OCI-LY3 (cell line): ENCODE results near the gene TDRKH.

Experiments
- EZH2phosphoT487 ChIP-seq: fragments of 200-600 bp; shearing (Covaris generic); IDR thresholded peaks from 2 replicates; pipeline ENCODE4 v1.6.1; 2018; ENCODE audit warnings: antibody characterized with exemption, mixed run types, low read depth
- TF ChIP-seq, protein P1 (sequence below): fragments of 200-600, 300-600 bp; sonication (generic); IDR thresholded peaks from 2 replicates; pipeline ENCODE4 v1.5.1; 2014; ENCODE audit warnings: antibody characterized with exemption, low read length, low read depth

DNA sequence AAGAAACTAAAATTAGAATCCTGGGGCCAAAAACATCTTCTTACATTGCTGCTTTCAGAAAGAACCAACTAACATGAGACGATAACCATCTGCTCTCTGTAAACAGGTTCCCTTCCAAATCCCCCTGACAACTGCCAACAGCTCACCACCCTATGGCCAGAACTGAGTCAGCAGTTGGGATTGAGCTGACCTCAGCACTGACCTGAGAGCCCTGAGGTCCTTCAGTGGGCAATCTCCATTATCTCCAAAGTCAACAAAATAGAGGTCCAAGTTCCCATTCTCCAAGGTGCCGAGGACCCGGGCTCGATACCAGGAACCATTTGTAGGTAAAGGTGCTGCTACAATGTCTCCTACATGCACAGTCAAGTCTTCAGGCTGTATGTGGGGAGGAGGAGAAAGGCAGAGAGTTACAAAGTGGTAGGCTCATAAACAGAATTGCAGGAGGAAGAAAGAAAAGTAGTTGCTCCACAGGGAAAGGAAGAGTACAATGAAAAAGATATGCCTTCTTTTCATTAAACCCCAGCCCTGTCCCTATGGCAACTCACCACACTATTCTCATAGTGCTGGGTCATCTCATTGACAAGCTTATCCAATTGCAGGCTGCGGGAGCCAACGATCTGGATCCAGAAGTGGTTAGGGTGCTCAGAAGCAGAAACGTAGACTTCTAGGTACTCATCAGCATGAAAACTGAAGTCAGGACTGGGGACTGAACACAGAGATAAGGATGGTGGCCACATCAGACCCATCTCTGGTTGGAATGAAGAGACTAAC, 14.2 kb downstream of the TDRKH start:
- TF ChIP-seq, protein P1, sequence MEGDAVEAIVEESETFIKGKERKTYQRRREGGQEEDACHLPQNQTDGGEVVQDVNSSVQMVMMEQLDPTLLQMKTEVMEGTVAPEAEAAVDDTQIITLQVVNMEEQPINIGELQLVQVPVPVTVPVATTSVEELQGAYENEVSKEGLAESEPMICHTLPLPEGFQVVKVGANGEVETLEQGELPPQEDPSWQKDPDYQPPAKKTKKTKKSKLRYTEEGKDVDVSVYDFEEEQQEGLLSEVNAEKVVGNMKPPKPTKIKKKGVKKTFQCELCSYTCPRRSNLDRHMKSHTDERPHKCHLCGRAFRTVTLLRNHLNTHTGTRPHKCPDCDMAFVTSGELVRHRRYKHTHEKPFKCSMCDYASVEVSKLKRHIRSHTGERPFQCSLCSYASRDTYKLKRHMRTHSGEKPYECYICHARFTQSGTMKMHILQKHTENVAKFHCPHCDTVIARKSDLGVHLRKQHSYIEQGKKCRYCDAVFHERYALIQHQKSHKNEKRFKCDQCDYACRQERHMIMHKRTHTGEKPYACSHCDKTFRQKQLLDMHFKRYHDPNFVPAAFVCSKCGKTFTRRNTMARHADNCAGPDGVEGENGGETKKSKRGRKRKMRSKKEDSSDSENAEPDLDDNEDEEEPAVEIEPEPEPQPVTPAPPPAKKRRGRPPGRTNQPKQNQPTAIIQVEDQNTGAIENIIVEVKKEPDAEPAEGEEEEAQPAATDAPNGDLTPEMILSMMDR: no peak
- no peak for TF ChIP-seq EZH2phosphoT487
